ENCODE results near the gene ZSCAN30. TPM values are rescaled to one million over a fixed set of nuclear protein-coding genes. Genes with fewer than 3 reads are reported as not detected.

Gene ZSCAN30
- total and polyA plus RNA-seq, 2 donors (not counting 3 experiments of a cell fraction or from before 2014, with no cell fraction given): 6.7 to 18.0 TPM

DNA sequence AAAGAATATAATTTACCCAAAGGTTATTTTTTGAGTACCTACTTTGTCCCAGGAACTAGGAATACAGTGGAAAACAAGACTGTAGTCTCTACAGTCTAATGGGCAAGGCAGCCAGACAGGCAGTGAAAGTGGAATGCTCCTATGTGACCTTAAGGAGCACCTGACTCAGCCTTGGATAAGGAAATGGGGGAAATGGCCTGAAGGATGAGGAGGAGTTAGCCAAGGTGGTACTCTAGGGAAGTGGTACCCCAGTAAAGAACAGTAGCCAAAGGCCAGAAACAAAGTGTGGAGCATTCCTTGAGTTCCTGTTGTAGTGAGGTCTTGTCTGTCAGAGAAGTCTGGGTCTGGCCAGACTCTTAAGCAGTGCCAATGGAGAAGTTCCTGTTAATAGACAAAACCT is 43.2 kb downstream of the ZSCAN30 start:
- BruUV-seq (replicated peaks): no TSS peak

More for the DNA sequence above, 43.2 kb downstream of the ZSCAN30 start:
- no peak overlapping the region for H3K9ac ChIP-seq (replicated peaks; ENCODE audit: extremely low read depth, insufficient read depth, low read length)
- DNase-seq (ENCODE audit: low read depth, low spot score): no peak
- CTCF ChIA-PET: no interaction called here
- no peak overlapping the region for H3K4me2 ChIP-seq (ENCODE audit: insufficient read depth, low read length)
- TF ChIP-seq, protein P1, sequence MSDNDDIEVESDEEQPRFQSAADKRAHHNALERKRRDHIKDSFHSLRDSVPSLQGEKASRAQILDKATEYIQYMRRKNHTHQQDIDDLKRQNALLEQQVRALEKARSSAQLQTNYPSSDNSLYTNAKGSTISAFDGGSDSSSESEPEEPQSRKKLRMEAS (IDR thresholded peaks at IDR 0.05; ENCODE audit: insufficient read depth, insufficient read length): no peak
- no peak for TF ChIP-seq JUN (IDR thresholded peaks at IDR 0.05; ENCODE audit: borderline replicate concordance, insufficient read depth, insufficient read length, low read depth)
- no peak for TF ChIP-seq MYC (IDR thresholded peaks at IDR 0.05; ENCODE audit: low read depth, low read length)
- no peak for TF ChIP-seq POLR2A (IDR thresholded peaks at IDR 0.05; ENCODE audit: low read depth, low read length)
- TF ChIP-seq, protein P2, sequence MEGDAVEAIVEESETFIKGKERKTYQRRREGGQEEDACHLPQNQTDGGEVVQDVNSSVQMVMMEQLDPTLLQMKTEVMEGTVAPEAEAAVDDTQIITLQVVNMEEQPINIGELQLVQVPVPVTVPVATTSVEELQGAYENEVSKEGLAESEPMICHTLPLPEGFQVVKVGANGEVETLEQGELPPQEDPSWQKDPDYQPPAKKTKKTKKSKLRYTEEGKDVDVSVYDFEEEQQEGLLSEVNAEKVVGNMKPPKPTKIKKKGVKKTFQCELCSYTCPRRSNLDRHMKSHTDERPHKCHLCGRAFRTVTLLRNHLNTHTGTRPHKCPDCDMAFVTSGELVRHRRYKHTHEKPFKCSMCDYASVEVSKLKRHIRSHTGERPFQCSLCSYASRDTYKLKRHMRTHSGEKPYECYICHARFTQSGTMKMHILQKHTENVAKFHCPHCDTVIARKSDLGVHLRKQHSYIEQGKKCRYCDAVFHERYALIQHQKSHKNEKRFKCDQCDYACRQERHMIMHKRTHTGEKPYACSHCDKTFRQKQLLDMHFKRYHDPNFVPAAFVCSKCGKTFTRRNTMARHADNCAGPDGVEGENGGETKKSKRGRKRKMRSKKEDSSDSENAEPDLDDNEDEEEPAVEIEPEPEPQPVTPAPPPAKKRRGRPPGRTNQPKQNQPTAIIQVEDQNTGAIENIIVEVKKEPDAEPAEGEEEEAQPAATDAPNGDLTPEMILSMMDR (IDR thresholded peaks at IDR 0.05; ENCODE audit: extremely low read depth in 1 of 2, insufficient read depth in 1 of 2, low read depth in 1 of 2, low read length in 2 of 2): no peak
- TF ChIP-seq FOS (IDR thresholded peaks at IDR 0.05; ENCODE audit: borderline replicate concordance, insufficient read depth, low read length): no peak
- no peak for TF ChIP-seq EZH2 (IDR thresholded peaks at IDR 0.05; ENCODE audit: borderline replicate concordance, low read depth, low read length, severe bottlenecking)
- no peak for TF ChIP-seq POLR2AphosphoS5 (IDR thresholded peaks at IDR 0.05; ENCODE audit: insufficient read depth, low read depth, low read length)
- TF ChIP-seq GATA2 (IDR thresholded peaks at IDR 0.05; ENCODE audit: insufficient read depth, insufficient read length, low read depth, low read length): no peak
- no peaks in the 10 kb centered on the region for H3K9me1 ChIP-seq (replicated peaks; ENCODE audit: control insufficient read depth, extremely low read depth, insufficient read depth, low read length)
- no peaks in the 10 kb centered on the region for H3K27me3 ChIP-seq (ENCODE audit: control insufficient read depth in 2 of 2, insufficient read depth in 2 of 2, low read length in 2 of 2)
- POLR2A ChIA-PET: no interaction called here
- peaks cover 8% of the 10 kb centered on the region for H3K9me3 ChIP-seq (replicated peaks; ENCODE audit: control insufficient read depth, insufficient read depth, low read length)
- no peaks in the 10 kb centered on the region for H3K79me2 ChIP-seq (ENCODE audit: control insufficient read depth, insufficient read depth, low read length)
- FAIRE-seq: no peak
- no peak overlapping the region for H3K4me3 ChIP-seq (replicated peaks in 1 of 3; ENCODE audit: insufficient read depth in 1 of 3, low read depth in 1 of 3, low read length in 3 of 3)
- no peaks in the 10 kb centered on the region for H4K20me1 ChIP-seq (replicated peaks; ENCODE audit: control insufficient read depth, extremely low read depth, insufficient read depth, low read length)
- H3K4me1 ChIP-seq (ENCODE audit: control insufficient read depth, extremely low read depth, insufficient read depth, low read length): peaks cover 3% of the 10 kb centered on the region
- H3K36me3 ChIP-seq (ENCODE audit: control insufficient read depth in 2 of 2, extremely low read depth in 1 of 2, insufficient read depth in 2 of 2, low read length in 2 of 2): peaks cover 0 to 18% of the 10 kb centered on the region in 2 experiments
- dilution Hi-C loops (cut with MboI; ENCODE audit: extremely low pct_ligation_motif_present, low sequenced_read_pairs): no loop called here
- H2AFZ ChIP-seq (ENCODE audit: low read depth, low read length): no peak overlapping the region
- intact Hi-C loops (cut with micrococcal nuclease): no loop called here
- no peak overlapping the region for H3K27ac ChIP-seq (ENCODE audit: insufficient read depth, low read depth, low read length)

All from endothelial cell of umbilical vein (primary cell).